Activated CD4-positive, alpha-beta T cell treated with anti-CD3 and anti-CD28 coated beads for 4 hours (primary cell): ENCODE results near the gene RNF157.

Source experiments
- DNase-seq, 2 donors: peaks; one replicate each; pipeline ENCODE4 v3.0.0-alpha.2; 2020

RNF157 gene

GRCh38 chr17:76121932-76122430 lies 118.3 kb downstream of the RNF157 start:
- peak in 1 of 2 donors; percentile 22 for DNase-seq

GRCh38 chr17:76120658-76121008 lies 119.7 kb downstream of the RNF157 start:
- DNase-seq, result no peak

- no peak for DNase-seq
Observed at GRCh38 chr17:76119409-76120371, 120.6 kb downstream of the RNF157 start.

GRCh38 chr17:76115138-76115754 lies 125.0 kb downstream of the RNF157 start:
- DNase-seq, result no peak

- DNase-seq, result no peak
Observed at GRCh38 chr17:76111956-76112355, 128.3 kb downstream of the RNF157 start.

- no peak for DNase-seq
Observed at GRCh38 chr17:76107509-76107908, 132.8 kb downstream of the RNF157 start.

- no peak for DNase-seq
Observed at GRCh38 chr17:76106703-76107102, 133.6 kb downstream of the RNF157 start.

- DNase-seq, result no peak
Observed at GRCh38 chr17:76104896-76105231, 135.4 kb downstream of the RNF157 start.

GRCh38 chr17:76104140-76104895 lies 136.0 kb downstream of the RNF157 start:
- DNase-seq, result no peak

- DNase-seq, result peak; percentile 90 to 91
Observed at GRCh38 chr17:76103274-76104139, 136.8 kb downstream of the RNF157 start, which contains the start of gene EXOC7. Gene EXOC7 (minus strand): TSS chr17:76103787. CDS start chr17:76103692, 95 bp downstream.

- DNase-seq, result no peak
Observed at GRCh38 chr17:76102944-76103273, 137.4 kb downstream of the RNF157 start.

- no peak for DNase-seq
Observed at GRCh38 chr17:76097716-76098295, 142.5 kb downstream of the RNF157 start.

GRCh38 chr17:76095943-76096342 lies 144.3 kb downstream of the RNF157 start:
- no peak for DNase-seq

GRCh38 chr17:76094046-76094445 lies 146.2 kb downstream of the RNF157 start:
- no peak for DNase-seq

- DNase-seq, result no peak
Observed at GRCh38 chr17:76092526-76093413, 147.5 kb downstream of the RNF157 start.
